Testis (tissue), 3 donors: ENCODE data around the gene PRMT7. TPM values are rescaled to one million over a fixed set of nuclear protein-coding genes. Genes with fewer than 3 reads are reported as not detected.

ENCODE experiments used
- DNase-seq: peaks from one replicate; pipeline ENCODE4 v3.0.0-alpha.2; 2019
- H3K27ac ChIP-seq, 2 donors: fragments of 200-600 bp; sonication (generic); one replicate each; pipeline ENCODE4 v1.5.1; 2019
- H3K27me3 ChIP-seq: fragments of 200-600 bp; sonication (generic); one replicate; pipeline ENCODE4 v1.5.1; 2019
- H3K36me3 ChIP-seq: fragments of 200-600 bp; sonication (generic); one replicate; pipeline ENCODE4 v1.5.1; 2017; ENCODE audit warnings: low read depth; ENCODE audit errors: missing control alignments
- H3K4me1 ChIP-seq: fragments of 200-600 bp; sonication (generic); one replicate; pipeline ENCODE4 v1.5.1; 2019
- H3K4me3 ChIP-seq, 2 donors: fragments of 200-600 bp; sonication (generic); one replicate each; pipeline ENCODE4 v1.5.1; 2017 to 2019
- H3K9me3 ChIP-seq: fragments of 200-600 bp; sonication (generic); one replicate; pipeline ENCODE4 v1.5.1; 2017
- POLR2A ChIP-seq: fragments of 450-650 bp; IDR thresholded peaks from one replicate; pipeline ENCODE4 v1.6.1; 2017; ENCODE audit warnings: antibody characterized with exemption, mild to moderate bottlenecking, moderate library complexity
- WGBS, 2 donors: methylation state at CpG; one replicate each; pipeline ENCODE4 v1.1.5; 2018; 5-methylcytosine and 5-hydroxymethylcytosine counted together
- intact Hi-C: fragments of 100-400 bp; cut with DNase I; formaldehyde crosslinking; loops from one replicate; pipeline ENCODE4 v1.15.1; 2023; ENCODE audit warnings: low total_unique reads
- polyA plus RNA-seq: library from polyadenylated mRNA; stranded (reverse); fragments of 350-450 nt; fragmentation: Illumina TruSeq; extraction: RNeasy Lipid Tissue Mini Kit (QIAGEN cat#74804); gene quantifications from one replicate; pipeline ENCODE4 v1.2.3, GENCODE V29; 2014; ENCODE audit warnings: low read depth, low replicate concordance; ENCODE audit not compliant: insufficient read depth
- total RNA-seq, 2 donors: library from RNA; depleted of rRNA; stranded (reverse); fragments of >200 nt; gene quantifications; one replicate each; pipeline ENCODE4 v1.2.3, GENCODE V29; 2016
- TF ChIP-seq, protein P1 (sequence below), 3 experiments: fragments of 450-650 bp in 2 of 3; fragments of 200-600 bp in 1 of 3; sonication (generic) in 1 of 3; IDR thresholded peaks; one replicate each; pipeline ENCODE4 v1.5.1; 2016 to 2019; ENCODE audit warnings: antibody characterized with exemption in 3 of 3, mild to moderate bottlenecking in 2 of 3, moderate library complexity in 1 of 3

Gene PRMT7
- total and polyA plus RNA-seq, 3 donors from 2014 or later, result 47.9 to 111 (median 99.3) TPM

DNA sequence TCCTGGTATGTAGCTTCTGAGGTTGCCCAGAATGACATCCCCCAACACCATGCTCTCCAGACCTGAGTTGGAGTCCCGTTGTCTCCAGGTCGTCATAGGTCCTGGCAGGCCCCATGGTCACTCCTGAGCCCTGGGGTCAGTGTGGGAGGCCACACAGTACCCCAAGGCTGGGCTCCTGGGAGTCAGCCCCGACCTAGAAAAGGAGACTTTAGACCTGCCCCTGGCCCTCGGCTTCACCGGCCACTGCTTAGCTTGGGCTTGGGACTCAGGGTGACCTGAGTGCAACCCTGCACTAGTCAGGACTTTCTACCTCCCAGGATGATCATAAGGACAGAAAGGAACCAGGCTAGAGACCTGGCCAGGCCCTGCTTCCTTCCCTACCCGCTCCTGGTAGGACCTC is 65.8 kb downstream of the PRMT7 start:
- H3K36me3 ChIP-seq, result no peaks in the 10 kb centered on the region
- DNase-seq, result no peak
- H3K27ac ChIP-seq, result no peak overlapping the region
- 87 to 88% methylated on average over 5 to 6 of the region's 6 CpGs for WGBS, 2 donors
- H3K9me3 ChIP-seq, result no peaks in the 10 kb centered on the region
- H3K4me1 ChIP-seq, result peaks cover 15% of the 10 kb centered on the region
- H3K4me3 ChIP-seq, result no peak overlapping the region
- intact Hi-C loops, result no loop called here
- TF ChIP-seq, protein P1, sequence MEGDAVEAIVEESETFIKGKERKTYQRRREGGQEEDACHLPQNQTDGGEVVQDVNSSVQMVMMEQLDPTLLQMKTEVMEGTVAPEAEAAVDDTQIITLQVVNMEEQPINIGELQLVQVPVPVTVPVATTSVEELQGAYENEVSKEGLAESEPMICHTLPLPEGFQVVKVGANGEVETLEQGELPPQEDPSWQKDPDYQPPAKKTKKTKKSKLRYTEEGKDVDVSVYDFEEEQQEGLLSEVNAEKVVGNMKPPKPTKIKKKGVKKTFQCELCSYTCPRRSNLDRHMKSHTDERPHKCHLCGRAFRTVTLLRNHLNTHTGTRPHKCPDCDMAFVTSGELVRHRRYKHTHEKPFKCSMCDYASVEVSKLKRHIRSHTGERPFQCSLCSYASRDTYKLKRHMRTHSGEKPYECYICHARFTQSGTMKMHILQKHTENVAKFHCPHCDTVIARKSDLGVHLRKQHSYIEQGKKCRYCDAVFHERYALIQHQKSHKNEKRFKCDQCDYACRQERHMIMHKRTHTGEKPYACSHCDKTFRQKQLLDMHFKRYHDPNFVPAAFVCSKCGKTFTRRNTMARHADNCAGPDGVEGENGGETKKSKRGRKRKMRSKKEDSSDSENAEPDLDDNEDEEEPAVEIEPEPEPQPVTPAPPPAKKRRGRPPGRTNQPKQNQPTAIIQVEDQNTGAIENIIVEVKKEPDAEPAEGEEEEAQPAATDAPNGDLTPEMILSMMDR (IDR thresholded peaks at IDR 0.05), result no peak
- no peak for TF ChIP-seq POLR2A
- no peaks in the 10 kb centered on the region for H3K27me3 ChIP-seq

DNA sequence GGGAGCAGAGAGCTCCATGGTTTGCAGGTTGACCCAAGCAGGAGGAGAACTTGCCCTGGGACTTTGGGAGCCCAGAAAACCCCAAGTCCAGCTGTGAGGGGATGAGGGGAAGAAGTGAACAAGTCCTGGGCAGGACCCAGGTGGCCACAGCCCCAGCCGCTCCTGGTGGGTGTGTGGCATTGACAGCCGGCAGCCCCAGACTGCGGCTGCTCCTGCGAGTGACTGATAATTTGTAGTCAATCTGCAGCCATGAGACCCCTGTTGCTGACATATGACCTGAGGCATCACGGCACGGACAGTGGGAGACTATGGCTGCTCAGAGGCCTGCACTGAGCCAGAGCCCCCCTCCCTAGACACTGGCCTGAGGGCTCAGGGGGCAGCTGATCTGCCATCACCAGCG is 66.4 kb downstream of the PRMT7 start:
- Histone ChIP-seq H3K9me3 (no peaks in the 10 kb centered on the region), H3K36me3 (no peaks in the 10 kb centered on the region), H3K27ac (no peak overlapping the region), H3K4me1 (peaks cover 15% of the 10 kb centered on the region), H3K27me3 (no peaks in the 10 kb centered on the region), H3K4me3 (no peak overlapping the region)
- 90 to 91% methylated on average over 2 to 7 of the region's 7 CpGs for WGBS, 2 donors
- intact Hi-C loops, result no loop called here
- TF ChIP-seq, protein P1 (IDR thresholded peaks at IDR 0.05), result no peak
- no peak for TF ChIP-seq POLR2A
- no peak for DNase-seq

DNA sequence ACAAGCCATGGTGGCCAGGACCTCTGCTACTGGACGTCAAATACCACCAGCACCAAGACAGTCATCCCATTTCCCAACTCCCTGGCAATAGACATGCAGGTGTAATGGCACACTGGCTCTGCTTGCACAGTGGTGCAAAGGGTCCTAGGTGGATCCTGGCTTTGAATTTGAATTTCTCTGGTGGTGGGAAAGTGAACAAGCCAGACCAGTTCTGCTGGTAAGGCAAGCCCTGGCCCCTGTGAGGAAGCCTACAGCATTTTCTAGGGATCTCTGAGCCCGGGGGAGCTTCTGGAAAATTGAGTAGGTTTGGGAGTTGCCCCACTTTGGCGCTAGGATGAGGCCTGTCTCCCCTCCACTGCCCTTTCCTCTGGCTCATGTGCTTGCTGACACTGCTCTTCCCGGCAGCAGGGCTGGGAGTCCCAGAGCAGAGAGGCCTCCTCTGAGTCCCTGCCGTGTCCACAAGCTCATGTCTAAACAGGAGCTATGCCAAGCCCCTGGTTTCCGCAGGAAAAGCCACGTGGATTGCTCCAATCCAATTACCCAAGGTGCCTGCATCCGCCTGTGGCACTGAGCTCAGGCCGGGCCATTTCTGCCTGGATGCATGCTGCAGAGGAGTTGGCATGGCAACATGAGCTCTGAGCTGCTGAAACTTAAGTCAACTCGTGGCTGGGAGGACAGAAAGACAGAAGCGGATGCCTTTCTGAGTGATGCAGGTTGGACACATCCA is 67.0 kb downstream of the PRMT7 start:
- Histone ChIP-seq H3K36me3 (no peaks in the 10 kb centered on the region), H3K4me3 (no peak overlapping the region), H3K27me3 (no peaks in the 10 kb centered on the region), H3K9me3 (no peaks in the 10 kb centered on the region), H3K27ac (no peak overlapping the region), H3K4me1 (peaks cover 15% of the 10 kb centered on the region)
- TF ChIP-seq POLR2A, result no peak
- TF ChIP-seq, protein P1 (IDR thresholded peaks at IDR 0.05), result no peak
- WGBS, 2 donors, result 64 to 84% methylated on average over 5 to 11 of the region's 11 CpGs
- intact Hi-C loops, result no loop called here
- no peak for DNase-seq

DNA sequence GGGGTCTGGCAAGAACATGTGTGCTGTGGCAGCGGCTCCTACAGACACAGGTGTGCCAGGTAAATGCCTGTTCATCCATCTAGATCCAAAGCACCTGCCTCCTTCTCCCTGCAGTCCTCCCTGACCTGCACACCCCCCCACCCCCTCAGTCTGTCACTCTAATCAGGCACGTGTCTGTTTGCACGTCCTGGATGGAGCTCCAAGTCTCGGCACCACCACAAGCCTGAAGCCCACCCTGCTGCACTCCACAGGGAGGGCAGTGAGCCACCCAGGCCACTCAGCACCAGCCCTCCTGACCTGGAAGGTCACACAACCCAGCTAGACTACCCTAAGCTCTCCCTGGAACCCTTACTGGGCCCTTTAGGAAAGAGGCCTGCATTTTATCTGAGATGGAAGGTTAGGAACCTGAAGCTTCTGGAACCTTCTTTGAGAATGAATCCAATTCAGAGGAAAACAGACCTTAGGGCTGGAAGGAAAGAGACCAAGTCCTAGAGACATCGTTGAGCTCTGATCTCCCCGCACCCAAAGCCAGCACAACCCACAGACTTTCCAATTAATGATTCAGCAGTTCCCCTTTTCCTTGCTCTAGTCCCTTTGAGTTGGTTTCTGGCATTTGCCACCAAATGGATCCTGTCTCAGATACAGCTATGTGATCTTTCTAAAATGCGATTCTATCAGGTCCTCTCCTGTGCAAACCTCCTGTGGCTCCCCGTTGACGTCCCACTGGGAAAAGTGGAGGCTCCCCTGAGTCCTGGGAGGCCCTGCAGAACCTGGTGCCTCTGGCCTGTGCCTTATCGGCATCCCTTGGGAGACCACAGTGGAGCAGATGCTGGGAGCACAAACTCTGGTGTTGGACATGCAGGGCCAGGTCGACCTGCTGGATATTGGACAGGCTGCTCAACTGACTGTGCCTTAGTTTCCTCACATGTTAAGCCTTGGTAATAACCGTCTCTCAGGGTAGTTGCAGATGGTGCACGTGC is 67.9 kb downstream of the PRMT7 start:
- no peak for DNase-seq
- 62 to 72% methylated on average over 9 to 13 of the region's 13 CpGs for WGBS, 2 donors
- intact Hi-C loops, result no loop called here
- no peak overlapping the region for H3K4me3 ChIP-seq
- no peak overlapping the region for H3K27ac ChIP-seq
- H3K4me1 ChIP-seq, result peaks cover 15% of the 10 kb centered on the region
- no peaks in the 10 kb centered on the region for H3K36me3 ChIP-seq
- no peaks in the 10 kb centered on the region for H3K9me3 ChIP-seq
- TF ChIP-seq, protein P1 (IDR thresholded peaks at IDR 0.05), result no peak
- TF ChIP-seq POLR2A, result no peak
- H3K27me3 ChIP-seq, result no peaks in the 10 kb centered on the region
